CD4-positive, alpha-beta memory T cell (primary cell): Measurements from ENCODE around the gene ABCG2. TPM values are rescaled to one million over a fixed set of nuclear protein-coding genes. Genes with fewer than 3 reads are reported as not detected.
A peak's percentile ranks its signal among the peaks of the same experiment; 100 is the strongest.

Experiments
- CTCF ChIA-PET: fragments of 350-600 bp; sonication (Branson Sonifier 250); formaldehyde crosslinking; loops from one replicate; lab custom pipeline; 2021; ENCODE audit warnings: inconsistent platforms; ENCODE audit not compliant: partially characterized antibody; lab: Charles Lee
- POLR2A ChIA-PET: fragments of 350-600 bp; sonication (Branson Sonifier 250); formaldehyde crosslinking; loops from one replicate; lab custom pipeline; 2021; ENCODE audit not compliant: partially characterized antibody; lab: Charles Lee
- DNase-seq, 5 donors: peaks; one replicate each; pipeline versions ENCODE4 v3.0.0 to v3.0.0-alpha.2; 2020 to 2022; ENCODE audit warnings: mixed read lengths in 1 of 5
- H3K27ac ChIP-seq: one replicate; pipeline ENCODE4 v1.7.0; 2013; ENCODE audit warnings: low read depth, low read length
- H3K27me3 ChIP-seq: 2 replicates; pipeline ENCODE4 v1.7.0; 2013; ENCODE audit warnings: mild to moderate bottlenecking, low read length, moderate library complexity; ENCODE audit not compliant: insufficient read depth
- H3K36me3 ChIP-seq: 2 replicates; pipeline ENCODE4 v1.7.0; 2013; ENCODE audit warnings: mild to moderate bottlenecking, low read length, moderate library complexity; ENCODE audit not compliant: insufficient read depth
- H3K4me1 ChIP-seq: 2 replicates; pipeline ENCODE4 v1.7.0; 2013; ENCODE audit warnings: mild to moderate bottlenecking, low read length, moderate library complexity; ENCODE audit not compliant: insufficient read depth
- H3K4me3 ChIP-seq, 2 donors: one replicate each; pipeline ENCODE4 v1.7.0; 2013; ENCODE audit warnings: low read length in 2 of 2, mild to moderate bottlenecking in 1 of 2
- H3K9me3 ChIP-seq, 2 donors: one replicate each; pipeline ENCODE4 v1.7.0; 2013; ENCODE audit warnings: low read length in 2 of 2, control low read depth in 1 of 2; ENCODE audit not compliant: control insufficient read depth in 1 of 2
- H3K27ac Mint-ChIP-seq, 7 donors: one replicate each; pipeline ENCODE4 v1.8.0; 2020 to 2021; ENCODE audit warnings: mixed read lengths in 7 of 7, mild to moderate bottlenecking in 6 of 7, inconsistent platforms in 3 of 7, moderate library complexity in 3 of 7
- H3K27me3 Mint-ChIP-seq, 2 donors: one replicate each; pipeline ENCODE4 v1.8.0; 2020 to 2021; ENCODE audit warnings: mixed read lengths in 2 of 2
- H3K36me3 Mint-ChIP-seq, 2 donors: one replicate each; pipeline ENCODE4 v1.8.0; 2020 to 2021; ENCODE audit warnings: mixed read lengths in 2 of 2, inconsistent platforms in 1 of 2, mild to moderate bottlenecking in 1 of 2
- H3K4me1 Mint-ChIP-seq, 4 donors: one replicate each; pipeline ENCODE4 v1.8.0; 2020 to 2021; ENCODE audit warnings: mixed read lengths in 4 of 4, mild to moderate bottlenecking in 1 of 4
- H3K4me3 Mint-ChIP-seq, 8 donors: one replicate each; pipeline ENCODE4 v1.8.0; 2020 to 2021; ENCODE audit warnings: mixed read lengths in 8 of 8, mild to moderate bottlenecking in 7 of 8, moderate library complexity in 6 of 8, inconsistent platforms in 3 of 8
- H3K9me3 Mint-ChIP-seq, 8 donors: one replicate each; pipeline ENCODE4 v1.8.0; 2020 to 2021; ENCODE audit warnings: mixed read lengths in 8 of 8, mild to moderate bottlenecking in 5 of 8, inconsistent platforms in 3 of 8, moderate library complexity in 1 of 8
- intact Hi-C: fragments of 100-400 bp; cut with micrococcal nuclease; formaldehyde crosslinking; loops from one replicate; pipeline ENCODE4 v1.15.1; 2023
- polyA plus RNA-seq, 2 donors: library from polyadenylated mRNA; unstranded; fragments of 300-500 nt; fragmentation: Illumina TruSeq; gene quantifications; one replicate each; pipeline ENCODE4 v1.2.3, GENCODE V29; 2021
- total RNA-seq, 2 experiments: library from RNA; stranded (reverse); gene quantifications; one replicate each; pipeline ENCODE4 v1.2.3, GENCODE V29; 2021

Gene ABCG2
- total and polyA plus RNA-seq, 4 experiments from 2014 or later, result 0.44 to 1.4 (median 0.71) TPM

DNA sequence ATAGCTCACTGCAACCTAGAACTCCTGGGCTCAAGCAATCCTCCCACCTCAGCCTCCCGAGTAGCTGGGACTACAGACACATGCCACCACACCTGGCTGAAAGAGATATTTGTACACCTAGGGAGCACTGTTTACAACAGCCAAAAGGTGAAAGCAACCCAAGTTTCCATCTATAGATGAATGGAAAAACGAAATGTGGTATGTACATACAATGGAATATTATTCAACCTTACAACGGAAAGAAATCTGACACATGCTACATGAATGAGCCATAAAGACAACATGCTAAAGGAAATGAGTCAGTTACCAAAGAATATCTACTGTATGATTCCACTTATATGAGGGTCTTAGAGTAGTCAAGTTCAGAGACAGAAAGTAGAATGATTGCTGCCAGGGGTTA is 52.2 kb downstream of the ABCG2 start:
- no peak overlapping the region for H3K27ac ChIP-seq
- POLR2A ChIA-PET, result no interaction called here
- no peaks in the 10 kb centered on the region for H3K9me3 ChIP-seq
- CTCF ChIA-PET, result no interaction called here
- H3K36me3 ChIP-seq, result no peaks in the 10 kb centered on the region
- intact Hi-C loops, result no loop called here
- H3K36me3 Mint-ChIP-seq, result no peaks in the 10 kb centered on the region
- no peak for DNase-seq
- H3K27me3 Mint-ChIP-seq, result peaks cover 4 to 6% of the 10 kb centered on the region in 2 donors
- H3K27ac Mint-ChIP-seq, result no peak overlapping the region
- H3K4me3 ChIP-seq, result no peak overlapping the region
- no peaks in the 10 kb centered on the region for H3K4me1 ChIP-seq
- H3K4me1 Mint-ChIP-seq, result no peaks in the 10 kb centered on the region
- no peaks in the 10 kb centered on the region for H3K9me3 Mint-ChIP-seq
- H3K27me3 ChIP-seq, result no peaks in the 10 kb centered on the region
- H3K4me3 Mint-ChIP-seq, result no peak overlapping the region

DNA sequence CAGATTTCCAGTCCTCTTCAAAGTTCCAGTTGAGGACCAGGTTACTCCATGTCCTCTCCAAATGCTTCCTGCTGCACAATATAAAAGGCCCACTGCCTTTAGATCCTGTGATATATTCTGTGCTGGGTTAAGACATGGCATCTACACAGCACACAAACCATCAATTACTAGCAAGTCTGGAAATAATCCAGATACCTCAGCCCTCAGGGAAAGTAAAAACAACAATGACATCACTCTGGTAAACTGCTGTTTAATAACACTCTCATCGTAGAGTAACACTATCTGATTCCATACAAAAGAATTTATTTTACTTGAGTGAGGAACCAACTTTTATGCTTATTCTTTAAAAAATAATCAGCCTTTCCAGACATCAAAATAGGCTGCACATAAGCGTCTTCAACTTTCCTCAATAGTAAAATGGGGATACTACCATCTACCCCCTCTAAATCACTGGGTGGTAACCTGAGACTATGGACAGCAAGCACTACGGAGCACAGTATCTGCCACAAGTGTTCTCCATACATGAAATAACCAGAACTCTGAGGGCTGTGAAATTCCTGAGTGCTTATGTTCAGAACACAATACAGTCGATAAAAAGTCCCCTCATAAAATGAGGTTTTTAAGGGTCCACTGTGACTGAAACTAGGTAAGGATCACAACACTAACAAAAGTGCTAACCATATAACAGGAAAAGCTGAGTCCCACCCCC is 53.4 kb downstream of the ABCG2 start:
- no peak overlapping the region for H3K27ac ChIP-seq
- H3K4me3 ChIP-seq, result no peak overlapping the region
- H3K27ac Mint-ChIP-seq, result no peak overlapping the region
- no peak for DNase-seq
- no peaks in the 10 kb centered on the region for H3K36me3 Mint-ChIP-seq
- POLR2A ChIA-PET, result no interaction called here
- CTCF ChIA-PET, result no interaction called here
- H3K27me3 ChIP-seq, result no peaks in the 10 kb centered on the region
- H3K4me3 Mint-ChIP-seq, result no peak overlapping the region
- H3K9me3 ChIP-seq, result no peaks in the 10 kb centered on the region
- no peaks in the 10 kb centered on the region for H3K36me3 ChIP-seq
- no peaks in the 10 kb centered on the region for H3K9me3 Mint-ChIP-seq
- H3K4me1 ChIP-seq, result no peaks in the 10 kb centered on the region
- intact Hi-C loops, result no loop called here
- peaks cover 4 to 6% of the 10 kb centered on the region in 2 donors for H3K27me3 Mint-ChIP-seq
- H3K4me1 Mint-ChIP-seq, result no peaks in the 10 kb centered on the region

DNA sequence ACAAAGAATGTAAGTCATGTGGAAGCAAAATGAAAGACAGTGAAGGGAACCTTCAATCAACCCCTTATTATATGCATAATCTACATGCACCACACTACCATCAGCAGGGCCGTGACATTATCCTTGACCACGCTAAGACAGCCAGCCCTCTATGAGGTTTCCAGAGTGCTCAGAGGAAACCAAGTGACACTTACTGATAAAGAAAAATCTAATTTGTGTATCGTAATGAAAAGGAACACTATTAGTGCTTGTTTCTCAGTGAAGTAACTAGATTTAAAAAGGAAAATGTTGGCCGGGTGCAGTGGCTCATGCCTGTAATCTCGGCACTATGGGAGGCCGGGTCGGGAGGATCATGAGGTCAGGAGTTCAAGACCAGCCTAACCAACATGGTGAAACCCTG is 56.4 kb downstream of the ABCG2 start:
- Mint-ChIP-seq H3K27me3 (peaks cover 4 to 6% of the 10 kb centered on the region in 2 donors), H3K27ac (no peak overlapping the region)
- no peaks in the 10 kb centered on the region for H3K36me3 ChIP-seq

GRCh38 chr4:88101165-88101564 is 57.3 kb downstream of the ABCG2 start:
- Histone ChIP-seq H3K27ac (no peak overlapping the region), H3K9me3 (no peaks in the 10 kb centered on the region), H3K4me3 (no peak overlapping the region), H3K4me1 (no peaks in the 10 kb centered on the region), H3K36me3 (no peaks in the 10 kb centered on the region), H3K27me3 (no peaks in the 10 kb centered on the region)
- ChIA-PET POLR2A (no interaction called here), CTCF (no interaction called here)
- intact Hi-C loops, result no loop called here
- DNase-seq, result no peak
- Mint-ChIP-seq H3K9me3 (no peaks in the 10 kb centered on the region), H3K36me3 (no peaks in the 10 kb centered on the region), H3K27me3 (peaks cover 4 to 6% of the 10 kb centered on the region in 2 donors), H3K4me3 (no peak overlapping the region), H3K4me1 (no peaks in the 10 kb centered on the region), H3K27ac (peak overlapping the region in 1 of 7 donors; percentile 19)

More for the DNA sequence above, 56.4 kb downstream of the ABCG2 start:
- Histone ChIP-seq H3K27me3 (no peaks in the 10 kb centered on the region), H3K4me1 (no peaks in the 10 kb centered on the region), H3K4me3 (no peak overlapping the region), H3K9me3 (no peaks in the 10 kb centered on the region), H3K27ac (no peak overlapping the region)
- intact Hi-C loops, result no loop called here
- DNase-seq, result no peak
- ChIA-PET POLR2A (no interaction called here), CTCF (no interaction called here)
- H3K4me3 Mint-ChIP-seq, result no peak overlapping the region
- H3K36me3 Mint-ChIP-seq, result no peaks in the 10 kb centered on the region
- H3K9me3 Mint-ChIP-seq, result no peaks in the 10 kb centered on the region
- H3K4me1 Mint-ChIP-seq, result no peaks in the 10 kb centered on the region

GRCh38 chr4:88098993-88099752 is 59.3 kb downstream of the ABCG2 start:
- H3K4me3 Mint-ChIP-seq, result no peak overlapping the region
- no peaks in the 10 kb centered on the region for H3K36me3 Mint-ChIP-seq
- intact Hi-C loops, result no loop called here
- CTCF ChIA-PET, result no interaction called here
- DNase-seq, result no peak
- POLR2A ChIA-PET, result no interaction called here
- no peaks in the 10 kb centered on the region for H3K9me3 Mint-ChIP-seq
- H3K36me3 ChIP-seq, result no peaks in the 10 kb centered on the region
- no peak overlapping the region for H3K27ac ChIP-seq
- H3K27me3 Mint-ChIP-seq, result peaks cover 4% of the 10 kb centered on the region in 2 donors
- H3K4me3 ChIP-seq, result no peak overlapping the region
- H3K27me3 ChIP-seq, result no peaks in the 10 kb centered on the region
- H3K4me1 Mint-ChIP-seq, result no peaks in the 10 kb centered on the region
- no peaks in the 10 kb centered on the region for H3K9me3 ChIP-seq
- H3K4me1 ChIP-seq, result no peaks in the 10 kb centered on the region
- no peak overlapping the region for H3K27ac Mint-ChIP-seq

DNA sequence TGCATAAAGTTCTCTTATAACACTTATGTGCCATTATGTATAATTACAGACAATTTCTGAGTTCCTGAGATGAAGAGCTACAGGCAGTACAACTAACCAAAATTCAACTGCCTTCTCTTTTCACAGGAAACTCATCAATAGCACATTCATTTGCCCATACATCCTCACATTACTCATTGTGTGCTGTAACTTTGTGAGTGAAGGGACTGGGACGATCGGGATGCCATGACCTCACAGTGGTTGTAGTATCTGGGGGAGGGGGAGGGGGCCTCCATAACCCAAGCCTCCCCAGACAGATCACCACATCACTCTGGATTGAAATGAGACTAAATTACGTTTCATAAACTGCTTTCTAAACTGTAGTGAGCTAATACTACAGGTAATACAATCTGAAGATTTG is 60.7 kb downstream of the ABCG2 start:
- intact Hi-C loops, result no loop called here
- Mint-ChIP-seq H3K9me3 (no peaks in the 10 kb centered on the region), H3K27me3 (peaks cover under 1 to 1% of the 10 kb centered on the region in 2 donors), H3K27ac (no peak overlapping the region), H3K36me3 (no peaks in the 10 kb centered on the region), H3K4me1 (no peaks in the 10 kb centered on the region), H3K4me3 (no peak overlapping the region)
- no peak for DNase-seq
- no peaks in the 10 kb centered on the region for H3K9me3 ChIP-seq
- no peak overlapping the region for H3K27ac ChIP-seq
- H3K36me3 ChIP-seq, result no peaks in the 10 kb centered on the region
- POLR2A ChIA-PET, result no interaction called here
- H3K4me1 ChIP-seq, result no peaks in the 10 kb centered on the region
- H3K4me3 ChIP-seq, result no peak overlapping the region
- no peaks in the 10 kb centered on the region for H3K27me3 ChIP-seq
- CTCF ChIA-PET, result no interaction called here

- ChIA-PET POLR2A (no interaction called here), CTCF (no interaction called here)
- no peaks in the 10 kb centered on the region for H3K4me1 ChIP-seq
- Mint-ChIP-seq H3K4me1 (no peaks in the 10 kb centered on the region), H3K27me3 (peaks cover 0 to 1% of the 10 kb centered on the region in 2 donors), H3K4me3 (no peak overlapping the region), H3K27ac (no peak overlapping the region), H3K36me3 (no peaks in the 10 kb centered on the region), H3K9me3 (no peaks in the 10 kb centered on the region)
- intact Hi-C loops, result no loop called here
- no peaks in the 10 kb centered on the region for H3K36me3 ChIP-seq
- no peak for DNase-seq
- H3K4me3 ChIP-seq, result no peak overlapping the region
- H3K27me3 ChIP-seq, result no peaks in the 10 kb centered on the region
- no peak overlapping the region for H3K27ac ChIP-seq
- H3K9me3 ChIP-seq, result no peaks in the 10 kb centered on the region
These were observed 61.1 kb downstream of the ABCG2 start for GRCh38 chr4:88097301-88097700.
